HK-2 (cell line): Measurements from ENCODE around the gene RMND5A.
A peak's percentile ranks its signal among the peaks of the same experiment; 100 is the strongest.
"Not testable (repeated sequence)": the region's sequence is repeated elsewhere in the genome, so short reads cannot be mapped to it uniquely, and the experiment has no call there.

ENCODE experiments used
- DNase-seq: peaks from one replicate; pipeline ENCODE4 v3.0.0-alpha.2; 2018; ENCODE audit not compliant: unreplicated experiment

Gene RMND5A

GRCh38 chr2:86714579-86715173, 5.4 kb upstream of the RMND5A start:
- DNase-seq = not testable (repeated sequence)

DNA sequence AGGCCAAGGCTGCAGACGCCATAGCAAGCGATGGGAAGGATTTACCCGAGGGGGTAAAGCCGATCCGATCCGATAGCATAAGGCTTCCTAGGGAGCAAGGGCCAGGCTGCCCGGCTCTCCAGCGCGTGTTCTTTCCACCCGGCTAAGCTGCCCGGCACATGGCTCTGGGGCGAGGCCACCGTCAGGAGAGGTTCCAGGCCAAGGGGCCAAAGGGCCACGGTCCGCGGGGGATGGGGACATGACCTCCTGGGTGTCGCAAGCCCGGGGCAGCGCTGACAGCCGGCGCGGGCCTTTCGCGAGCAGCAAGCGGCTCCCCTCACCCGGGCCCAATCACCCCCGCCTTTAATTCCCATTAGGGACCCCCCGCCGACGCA, 841 bp upstream of the RMND5A start:
- not testable (repeated sequence) for DNase-seq

GRCh38 chr2:86720540-86721320, 639 bp downstream of the RMND5A start:
- DNase-seq = peak; percentile 47

DNA sequence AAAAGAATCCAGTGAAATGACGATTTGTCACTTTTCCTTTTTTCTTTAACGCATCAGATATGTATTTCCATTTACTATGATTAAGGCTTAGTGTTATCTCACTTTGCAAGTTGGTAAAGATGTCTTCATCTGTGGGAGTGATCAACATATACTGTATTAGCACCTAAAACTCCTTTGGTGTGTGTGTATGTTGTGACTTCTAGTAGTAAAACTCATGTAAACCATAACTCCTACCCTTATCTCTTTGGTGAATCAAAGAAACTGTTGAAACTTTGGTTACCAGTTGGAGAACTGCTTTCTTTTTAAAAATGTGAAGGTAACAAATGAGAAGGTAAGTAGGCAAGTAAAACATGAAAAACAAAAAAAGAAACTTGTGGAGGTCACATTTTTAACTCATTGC, 5.6 kb downstream of the RMND5A start:
- DNase-seq = not testable (repeated sequence)

GRCh38 chr2:86732040-86732525, 12.0 kb downstream of the RMND5A start:
- DNase-seq = not testable (repeated sequence)

DNA sequence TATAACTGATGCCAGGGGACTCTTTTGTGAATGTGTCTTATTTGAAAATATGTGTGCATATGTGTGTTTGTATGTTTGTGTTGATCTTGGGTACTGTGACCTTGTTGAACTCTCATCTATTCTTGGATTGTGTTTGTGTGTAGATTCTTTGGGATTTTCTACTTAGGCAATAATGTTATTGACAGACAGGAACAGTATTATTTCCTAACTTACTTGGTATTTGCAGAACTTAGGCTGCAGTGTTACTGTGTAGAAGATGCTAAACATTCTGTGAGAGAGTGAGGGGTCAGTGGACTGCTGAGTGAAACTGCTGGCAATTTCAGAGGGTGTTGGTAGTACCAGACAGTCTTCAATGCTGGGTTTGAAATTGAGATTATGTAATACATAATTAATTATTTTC, 12.7 kb downstream of the RMND5A start:
- not testable (repeated sequence) for DNase-seq

DNA sequence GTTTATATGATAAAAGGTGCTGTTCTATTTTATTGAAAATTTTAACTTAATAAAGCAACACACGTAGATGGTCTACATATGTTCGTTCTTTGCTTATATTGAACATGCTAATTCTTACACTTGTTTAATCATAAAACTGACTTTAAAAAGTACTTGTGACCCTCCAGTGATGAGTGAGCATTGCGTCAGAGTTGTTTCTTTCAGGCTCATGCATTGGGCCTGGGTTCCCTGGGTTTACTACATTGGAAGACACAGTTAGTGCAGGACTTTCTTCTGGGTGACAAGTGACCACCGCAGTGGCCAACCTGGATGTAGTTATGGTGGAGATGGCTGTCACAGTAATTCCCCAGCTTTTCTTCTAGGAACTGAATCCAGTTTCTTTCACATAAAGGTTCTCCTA, 13.4 kb downstream of the RMND5A start:
- not testable (repeated sequence) for DNase-seq

DNA sequence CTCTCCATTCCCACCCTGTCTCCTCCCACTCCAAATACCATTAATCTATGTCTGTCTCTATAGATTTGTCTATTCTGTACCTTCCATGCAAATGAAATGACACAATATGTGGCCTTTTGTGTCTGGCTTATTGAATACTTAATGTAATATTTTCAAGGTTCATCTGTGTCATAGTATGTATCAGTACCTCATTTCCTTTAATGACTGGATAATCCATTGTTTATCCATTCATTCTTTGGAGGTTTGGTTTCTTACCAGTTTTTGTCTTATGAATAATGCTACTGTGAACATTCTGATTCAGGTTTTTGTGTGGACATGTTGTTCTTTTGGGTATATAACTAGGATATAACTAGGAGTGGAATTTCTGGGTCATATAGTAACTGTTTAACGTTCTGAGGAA, 14.8 kb downstream of the RMND5A start:
- not testable (repeated sequence) for DNase-seq

DNA sequence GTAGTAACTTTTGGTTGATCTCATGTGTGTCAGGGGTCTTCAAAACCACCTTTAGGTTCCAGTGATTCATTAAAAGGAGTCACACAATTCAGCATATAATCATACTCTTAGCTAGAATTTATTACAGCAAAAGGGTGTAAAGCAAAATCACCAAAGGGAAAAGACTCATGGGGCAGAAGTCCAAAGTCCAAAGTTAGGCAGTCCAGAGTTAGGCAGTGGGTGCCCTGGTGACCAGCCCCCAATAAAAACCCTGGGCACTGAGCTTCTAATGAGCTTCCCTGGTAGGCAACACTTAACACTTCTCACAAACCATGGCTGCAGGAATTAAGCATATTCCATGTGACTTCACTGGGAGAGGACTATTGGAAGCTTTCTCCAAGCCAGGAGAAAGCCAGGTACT, 19.4 kb downstream of the RMND5A start:
- DNase-seq = not testable (repeated sequence)

- DNase-seq = not testable (repeated sequence)
These were observed 19.8 kb downstream of the RMND5A start for GRCh38 chr2:86739889-86740288.

- not testable (repeated sequence) for DNase-seq
These were observed 21.9 kb downstream of the RMND5A start for GRCh38 chr2:86741889-86742498.

DNA sequence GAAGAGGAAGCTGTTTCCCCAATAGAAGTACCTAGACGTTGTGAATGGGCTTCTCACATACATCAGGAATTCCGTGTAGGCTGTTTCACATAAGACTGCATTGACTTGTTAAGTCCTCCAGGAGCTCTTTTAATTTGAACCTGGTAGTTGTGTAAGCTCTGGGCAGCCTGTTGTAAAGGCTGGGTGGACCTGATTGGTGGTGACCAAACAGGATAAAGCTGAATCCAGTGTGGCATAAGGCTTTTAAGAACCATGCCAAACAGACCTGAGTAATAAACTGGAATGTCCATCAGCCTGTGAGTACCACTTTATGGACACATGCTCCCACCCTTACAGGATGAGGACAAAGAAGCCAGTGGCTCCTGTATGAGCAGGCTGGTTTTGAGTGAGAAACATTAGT, 24.1 kb downstream of the RMND5A start:
- DNase-seq = no peak

- no peak for DNase-seq
These were observed 26.8 kb downstream of the RMND5A start for GRCh38 chr2:86746939-86747338.

- DNase-seq = no peak
These were observed 27.9 kb downstream of the RMND5A start for GRCh38 chr2:86747711-86748639.

- no peak for DNase-seq
These were observed 30.2 kb downstream of the RMND5A start for GRCh38 chr2:86750240-86750839.

- no peak for DNase-seq
These were observed 31.7 kb downstream of the RMND5A start for GRCh38 chr2:86751778-86752177.

GRCh38 chr2:86752934-86753333, 32.8 kb downstream of the RMND5A start:
- no peak for DNase-seq

DNA sequence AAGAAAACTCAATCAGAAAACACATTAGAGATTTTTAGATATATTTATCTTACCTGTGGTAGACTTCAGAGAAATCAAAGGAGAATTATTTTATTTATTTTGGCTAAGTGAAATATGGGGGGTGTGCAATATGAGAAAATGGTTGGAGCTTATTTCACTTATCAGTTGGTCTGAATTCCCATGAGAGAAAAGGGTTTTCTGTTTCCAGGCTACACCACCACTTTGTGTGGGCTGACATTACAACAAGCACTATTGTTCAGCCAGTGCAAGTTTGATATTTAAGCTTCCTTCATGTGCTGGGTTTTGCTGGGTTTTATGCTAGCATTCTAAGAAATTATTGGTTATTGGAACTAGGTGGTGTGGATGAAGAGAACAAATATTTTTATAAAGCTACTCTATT, 33.5 kb downstream of the RMND5A start:
- DNase-seq = no peak

- no peak for DNase-seq
These were observed 38.3 kb downstream of the RMND5A start for GRCh38 chr2:86758405-86758804.

- no peak for DNase-seq
These were observed 40.3 kb downstream of the RMND5A start for GRCh38 chr2:86760371-86760770.

DNA sequence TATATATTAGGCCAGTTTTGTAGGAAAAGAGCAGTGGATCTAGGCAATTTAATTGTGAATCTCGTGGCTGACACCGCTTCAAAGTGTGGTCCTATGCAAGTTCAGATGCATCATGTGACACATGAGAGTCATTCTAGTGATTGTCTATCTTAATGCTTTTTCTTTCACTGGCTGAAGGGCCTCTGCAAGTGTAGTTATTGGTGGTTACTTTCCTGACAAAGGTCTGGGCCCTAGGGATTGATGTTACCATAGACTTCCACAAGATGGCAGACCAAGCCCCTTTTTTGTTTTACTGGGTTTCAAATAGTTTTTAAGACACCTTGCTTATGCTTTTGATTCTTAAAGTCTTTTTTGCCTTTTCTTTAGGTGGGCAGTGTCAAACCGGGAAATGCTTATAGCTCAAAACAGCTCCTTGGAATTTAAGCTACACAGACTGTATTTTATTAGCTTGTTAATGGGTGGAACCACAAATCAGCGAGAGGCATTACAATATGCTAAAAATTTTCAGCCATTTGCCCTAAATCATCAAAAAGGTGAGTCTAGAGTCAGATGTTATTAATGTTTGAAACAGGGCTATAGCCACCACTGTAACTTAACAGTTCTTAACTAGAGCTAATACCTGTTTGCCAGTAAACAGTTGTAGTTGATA, 44.7 kb downstream of the RMND5A start:
- DNase-seq = no peak
